Nephron progenitor cell (in vitro differentiated cells): ENCODE measurements around the gene MEDAG.

Experiments
- DNase-seq: peaks from one replicate; pipeline ENCODE4 v3.0.0; 2021
- H3K27ac Mint-ChIP-seq: 2 replicates; pipeline ENCODE4 v1.8.0; 2021; ENCODE audit warnings: mild to moderate bottlenecking, moderate library complexity, mixed read lengths
- H3K27me3 Mint-ChIP-seq: 2 replicates; pipeline ENCODE4 v1.8.0; 2021; ENCODE audit warnings: mild to moderate bottlenecking, low read depth, mixed read lengths; ENCODE audit not compliant: poor library complexity
- H3K36me3 Mint-ChIP-seq: 2 replicates; pipeline ENCODE4 v1.8.0; 2021; ENCODE audit warnings: low read depth, mixed read lengths
- H3K4me1 Mint-ChIP-seq: 2 replicates; pipeline ENCODE4 v1.8.0; 2021; ENCODE audit warnings: mixed read lengths
- H3K4me3 Mint-ChIP-seq: 2 replicates; pipeline ENCODE4 v1.8.0; 2021; ENCODE audit warnings: mild to moderate bottlenecking, moderate library complexity, mixed read lengths
- H3K9me3 Mint-ChIP-seq: 2 replicates; pipeline ENCODE4 v1.8.0; 2021; ENCODE audit warnings: mild to moderate bottlenecking, moderate library complexity, mixed read lengths
- CTCF ChIP-seq: fragments of 200-600 bp; sonication (generic); IDR thresholded peaks from 2 replicates; pipeline ENCODE4 v1.5.0; 2021; ENCODE audit warnings: antibody characterized with exemption

MEDAG gene

DNA sequence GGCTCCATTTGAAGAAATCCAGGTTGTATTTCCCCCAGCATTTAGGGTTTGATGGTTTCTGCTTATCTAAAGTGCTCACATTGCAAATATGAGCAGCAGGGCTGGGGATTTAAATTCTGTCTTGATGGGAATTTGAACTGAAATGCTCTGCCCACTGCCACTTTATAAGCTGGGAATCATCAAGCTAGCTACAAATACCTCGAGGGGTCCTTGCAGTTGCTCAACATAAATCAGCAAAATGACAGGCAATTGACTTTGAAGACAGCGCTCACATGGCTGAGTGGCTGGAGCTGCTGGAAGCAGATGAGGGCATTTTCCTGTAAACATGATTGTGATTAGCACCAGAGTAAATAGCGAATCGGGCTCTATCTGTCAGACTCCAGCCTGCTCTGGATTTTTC, 39.4 kb upstream of the MEDAG start:
- H3K4me3 Mint-ChIP-seq = no peak overlapping the region
- TF ChIP-seq CTCF = no peak
- H3K4me1 Mint-ChIP-seq = peaks cover 81% of the 10 kb centered on the region
- H3K9me3 Mint-ChIP-seq = no peaks in the 10 kb centered on the region
- no peak for DNase-seq
- H3K27me3 Mint-ChIP-seq = peaks cover 34% of the 10 kb centered on the region
- no peaks in the 10 kb centered on the region for H3K36me3 Mint-ChIP-seq
- no peak overlapping the region for H3K27ac Mint-ChIP-seq

GRCh38 chr13:30867089-30867669, 38.9 kb upstream of the MEDAG start:
- Mint-ChIP-seq H3K27me3 (peaks cover 34% of the 10 kb centered on the region), H3K4me3 (no peak overlapping the region), H3K9me3 (no peaks in the 10 kb centered on the region), H3K36me3 (no peaks in the 10 kb centered on the region), H3K27ac (no peak overlapping the region), H3K4me1 (peaks cover 85% of the 10 kb centered on the region)
- no peak for DNase-seq
- TF ChIP-seq CTCF = no peak

DNA sequence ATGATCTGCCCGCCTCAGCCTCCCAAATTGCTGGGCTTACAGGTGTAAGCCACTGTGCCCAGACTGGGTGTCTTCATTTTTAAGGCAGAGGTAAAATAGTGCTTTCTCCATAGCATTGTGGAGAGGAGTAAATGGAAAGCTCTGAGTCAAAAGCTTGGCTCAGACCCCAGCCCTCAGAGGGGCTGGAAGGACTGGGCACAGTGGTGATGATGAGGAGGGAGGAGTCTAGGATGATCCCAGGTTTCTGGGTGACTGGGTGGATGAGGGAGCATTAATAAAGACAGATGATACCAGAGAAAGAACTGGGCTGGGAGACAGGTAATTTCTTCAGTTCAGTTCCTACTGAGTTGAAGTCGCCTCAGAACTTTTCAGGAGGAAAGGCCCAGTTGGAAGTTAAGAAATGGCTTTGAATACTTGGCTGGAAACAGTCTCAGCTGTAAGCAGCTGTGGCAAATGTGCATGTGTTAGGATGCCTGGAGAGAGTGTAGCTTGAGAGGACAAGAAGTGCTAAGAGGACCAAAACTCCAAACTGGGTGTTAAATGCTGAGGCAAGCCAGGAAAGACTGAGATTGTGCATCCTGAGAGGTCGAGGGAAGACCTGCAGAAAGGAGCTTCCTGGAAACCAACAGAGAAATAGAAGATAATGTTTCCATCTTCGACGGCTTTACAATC, 37.1 kb upstream of the MEDAG start:
- no peak overlapping the region for H3K4me3 Mint-ChIP-seq
- peaks cover 85% of the 10 kb centered on the region for H3K4me1 Mint-ChIP-seq
- H3K27me3 Mint-ChIP-seq = peaks cover 19% of the 10 kb centered on the region
- H3K36me3 Mint-ChIP-seq = no peaks in the 10 kb centered on the region
- peak overlapping the region; percentile 33 for H3K27ac Mint-ChIP-seq
- no peak for TF ChIP-seq CTCF
- H3K9me3 Mint-ChIP-seq = no peaks in the 10 kb centered on the region
- no peak for DNase-seq

- peaks cover 85% of the 10 kb centered on the region for H3K4me1 Mint-ChIP-seq
- H3K9me3 Mint-ChIP-seq = no peaks in the 10 kb centered on the region
- no peaks in the 10 kb centered on the region for H3K36me3 Mint-ChIP-seq
- H3K4me3 Mint-ChIP-seq = no peak overlapping the region
- DNase-seq = no peak
- TF ChIP-seq CTCF = no peak
- H3K27me3 Mint-ChIP-seq = peaks cover 15% of the 10 kb centered on the region
- H3K27ac Mint-ChIP-seq = no peak overlapping the region
Observed at GRCh38 chr13:30869491-30869890, 36.6 kb upstream of the MEDAG start.

- H3K4me3 Mint-ChIP-seq = no peak overlapping the region
- peaks cover 15% of the 10 kb centered on the region for H3K27me3 Mint-ChIP-seq
- peak overlapping the region; percentile 32 for H3K27ac Mint-ChIP-seq
- TF ChIP-seq CTCF = no peak
- no peaks in the 10 kb centered on the region for H3K9me3 Mint-ChIP-seq
- no peaks in the 10 kb centered on the region for H3K36me3 Mint-ChIP-seq
- DNase-seq = peak; percentile 59
- H3K4me1 Mint-ChIP-seq = peaks cover 78% of the 10 kb centered on the region
Observed at GRCh38 chr13:30870049-30870884, 35.8 kb upstream of the MEDAG start.
